ENCODE measurements around the gene ESPN.
"Not testable (repeated sequence)": the region's sequence is repeated elsewhere in the genome, so short reads cannot be mapped to it uniquely, and the experiment has no call there.

The ESPN gene

DNA sequence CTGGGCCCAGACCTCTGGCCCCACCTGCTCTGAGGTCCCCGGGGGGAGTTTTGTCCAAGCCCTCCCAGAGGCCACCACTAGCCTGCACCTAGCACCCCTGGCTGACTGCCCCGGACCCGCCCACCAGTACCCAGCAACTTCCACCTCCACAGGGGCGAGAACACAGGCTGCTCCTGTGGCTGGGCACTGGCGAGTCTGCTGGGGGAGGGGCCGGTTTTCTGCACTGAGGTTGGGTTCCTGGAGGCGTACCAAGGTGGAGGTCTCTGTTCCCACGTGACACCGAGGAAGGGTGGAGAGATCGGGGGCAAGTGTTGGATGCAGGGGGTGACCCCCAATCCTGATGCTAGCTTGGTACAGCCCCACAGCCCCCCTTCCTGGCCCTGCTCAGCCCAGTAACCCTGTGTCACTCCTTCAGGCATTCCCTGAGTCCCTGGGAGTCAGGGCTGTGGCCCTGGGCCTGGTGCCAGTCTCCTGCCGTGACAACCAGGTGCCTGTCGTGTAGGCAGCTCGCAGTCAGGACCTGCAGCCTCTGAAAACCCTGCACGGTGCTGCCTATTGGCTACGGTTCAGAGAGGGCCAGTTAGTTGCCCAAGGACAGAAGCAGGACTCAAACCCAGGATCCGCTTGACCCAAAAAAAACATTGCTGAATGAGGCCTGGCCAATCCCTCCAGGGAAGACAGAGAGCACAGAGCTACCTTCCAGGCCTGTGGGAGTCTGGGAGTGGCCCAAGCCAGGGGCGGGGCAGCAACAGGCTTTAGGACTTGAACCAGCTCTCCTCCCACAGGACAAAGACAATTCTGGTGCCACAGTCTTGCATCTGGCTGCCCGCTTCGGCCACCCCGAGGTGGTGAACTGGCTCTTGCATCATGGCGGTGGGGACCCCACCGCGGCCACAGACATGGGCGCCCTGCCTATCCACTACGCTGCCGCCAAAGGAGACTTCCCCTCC is 3.1 kb downstream of the ESPN start:
- DNase-seq (ENCODE audit: low spot score) = no peak

- not testable (repeated sequence) for DNase-seq (ENCODE audit: low spot score)
Measured at GRCh38 chr1:6428453-6428852, 3.9 kb downstream of the ESPN start.

DNA sequence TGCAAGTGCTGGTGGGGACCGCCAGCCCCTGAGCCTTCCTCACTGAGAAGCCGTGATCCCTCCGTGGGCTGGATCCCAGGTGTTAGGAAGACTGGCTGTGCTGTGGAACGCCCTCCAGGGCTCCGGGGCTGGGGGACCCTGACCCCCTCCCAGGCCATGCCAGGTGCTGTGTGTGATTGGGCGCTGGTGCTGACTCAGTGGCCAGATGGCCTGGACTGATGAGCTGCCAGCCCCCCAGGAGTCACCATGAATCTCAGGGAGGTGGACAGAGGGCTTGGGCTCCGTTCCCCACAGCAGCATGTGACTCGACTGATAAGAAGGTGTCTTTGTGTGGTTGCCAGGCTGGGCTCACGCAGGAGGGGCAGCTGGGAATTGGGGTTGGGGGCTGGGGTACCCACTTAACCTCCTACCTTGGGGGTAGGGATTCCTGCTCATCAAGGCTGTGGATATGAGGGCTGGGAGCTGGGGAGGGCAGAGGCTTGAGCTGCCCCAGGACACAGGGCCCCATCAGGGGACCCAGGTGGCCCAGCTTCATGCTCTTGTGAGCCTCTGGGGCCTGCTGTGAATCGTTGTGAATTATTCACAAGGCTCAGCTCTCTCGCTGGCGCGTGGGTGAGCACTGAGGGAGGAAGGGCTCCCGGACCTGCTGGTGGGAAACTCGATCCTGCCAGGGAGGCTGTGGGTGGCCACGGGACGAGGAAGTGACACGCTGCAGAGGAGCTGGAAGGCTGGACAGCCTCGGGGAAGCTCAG is 5.3 kb downstream of the ESPN start:
- DNase-seq (ENCODE audit: low spot score) = not testable (repeated sequence)

DNA sequence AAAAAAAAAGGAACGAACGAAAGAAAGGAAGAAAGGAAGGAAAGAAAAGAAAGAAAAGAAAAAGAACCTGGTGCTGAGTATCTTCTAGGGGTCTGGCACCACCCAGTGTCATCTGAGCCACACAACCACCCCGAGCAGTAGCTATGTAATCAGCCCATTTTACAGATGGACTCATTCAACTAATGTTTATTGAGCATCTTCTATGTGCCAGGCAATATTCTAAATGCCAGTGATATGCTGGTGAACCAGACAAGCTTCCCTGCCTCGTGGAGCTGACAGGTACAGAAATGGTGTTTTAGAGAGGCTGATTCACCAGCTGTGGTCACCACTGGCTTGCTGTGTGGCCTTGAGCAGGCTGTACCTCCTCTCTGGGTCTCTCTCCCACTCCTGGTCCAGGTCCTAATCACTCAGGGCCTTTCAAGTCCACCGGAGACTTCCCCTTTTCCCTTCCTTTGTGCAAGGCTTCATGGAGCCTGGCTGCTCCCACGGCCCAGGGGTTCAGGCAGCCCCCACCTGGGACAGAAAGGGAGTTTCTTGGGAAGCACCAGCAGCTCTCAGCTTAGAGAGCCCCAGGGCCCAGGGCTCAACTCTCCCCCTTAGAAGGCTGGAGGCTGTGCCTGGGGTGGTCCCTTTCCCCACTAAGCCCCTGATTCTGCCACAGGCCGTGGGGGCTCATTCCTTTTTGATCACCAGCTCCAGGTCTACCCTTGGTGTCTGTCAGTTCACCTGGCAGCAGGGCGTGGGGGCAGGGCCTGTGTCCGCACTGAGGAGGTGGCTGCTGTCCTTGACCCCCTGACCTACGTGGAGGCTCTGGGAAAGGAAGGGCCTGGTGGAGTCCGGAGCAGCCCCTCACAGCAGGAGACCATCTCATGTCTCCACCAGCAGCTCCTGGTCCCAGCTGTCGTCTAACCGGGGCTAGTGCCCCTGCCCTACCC is 7.3 kb downstream of the ESPN start:
- DNase-seq (ENCODE audit: low spot score) = not testable (repeated sequence)

DNA sequence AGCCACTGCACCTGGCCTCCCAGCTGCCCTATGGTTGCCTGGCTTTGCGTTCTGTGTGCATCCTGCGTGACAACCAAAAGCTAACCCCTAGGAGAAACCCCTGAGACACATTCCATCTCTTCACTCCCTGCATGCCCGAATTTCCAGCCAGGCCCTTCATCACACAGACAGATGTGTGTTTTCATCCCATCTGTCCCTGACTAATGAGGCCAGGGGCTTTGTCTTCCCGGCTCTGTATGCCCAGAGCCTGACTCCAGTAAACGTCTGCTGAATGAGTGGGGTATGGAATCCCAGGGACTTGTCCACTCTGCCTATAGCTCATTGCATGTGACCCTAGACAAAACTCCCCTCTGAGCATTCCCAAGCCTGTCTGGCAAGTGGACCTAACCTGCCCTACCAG is 9.6 kb downstream of the ESPN start:
- DNase-seq (ENCODE audit: low spot score) = no peak

- DNase-seq (ENCODE audit: low spot score) = no peak
Measured at GRCh38 chr1:6435129-6435528, 10.6 kb downstream of the ESPN start.

- DNase-seq (ENCODE audit: low spot score) = no peak
Measured at GRCh38 chr1:6435547-6435946, 11.0 kb downstream of the ESPN start.

- not testable (repeated sequence) for DNase-seq (ENCODE audit: low spot score)
Measured at GRCh38 chr1:6436277-6436676, 11.7 kb downstream of the ESPN start.

- DNase-seq (ENCODE audit: low spot score) = peak; percentile 62
Measured at GRCh38 chr1:6437012-6437700, 12.6 kb downstream of the ESPN start.

DNA sequence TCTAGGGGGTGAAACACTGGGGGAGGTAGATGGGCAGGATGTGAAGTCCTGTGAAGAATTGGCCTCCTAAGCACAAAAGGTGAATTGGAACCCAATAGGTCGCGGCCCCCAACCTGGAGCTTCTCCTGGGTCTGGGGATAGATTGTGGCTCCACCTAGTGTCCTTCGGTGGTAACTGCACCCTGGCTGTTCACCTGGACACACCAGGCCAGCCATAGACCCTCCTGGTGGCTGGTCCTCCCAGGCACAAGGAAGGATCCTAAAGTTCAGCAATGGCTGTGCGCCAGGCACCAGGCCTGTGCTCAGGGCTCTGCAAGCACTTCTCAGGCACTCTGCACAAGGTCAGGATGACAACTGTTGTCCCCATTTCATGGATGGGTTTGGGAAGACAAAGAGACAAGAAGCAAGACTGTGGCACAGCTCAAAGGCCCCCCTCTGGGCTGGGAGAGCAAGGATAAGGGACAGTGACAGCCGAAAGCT is 13.5 kb downstream of the ESPN start:
- peak; percentile 81 for DNase-seq (ENCODE audit: low spot score)

- peak; percentile 70 for DNase-seq (ENCODE audit: low spot score)
Measured at GRCh38 chr1:6440198-6441126, 15.9 kb downstream of the ESPN start.

DNA sequence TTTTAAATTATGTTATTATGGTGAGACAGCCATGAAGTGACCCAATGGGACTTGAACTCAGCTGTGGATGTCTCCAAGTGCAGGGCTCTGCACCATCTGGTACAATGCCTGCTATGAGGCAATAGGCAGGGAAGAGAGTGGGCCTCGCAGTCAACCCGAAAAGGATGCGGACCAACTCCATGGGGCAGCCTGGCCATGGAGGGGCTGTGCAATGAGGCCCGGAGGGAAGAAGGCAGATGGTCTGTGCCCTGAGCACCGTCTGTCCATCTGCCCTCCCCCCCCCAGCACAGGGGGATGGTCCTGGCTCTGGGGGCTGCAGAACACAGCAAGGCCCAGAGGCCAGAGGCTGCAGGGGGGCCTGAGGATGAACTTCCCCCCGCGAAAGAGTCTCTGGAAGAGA is 17.0 kb downstream of the ESPN start:
- DNase-seq (ENCODE audit: low spot score) = no peak

GRCh38 chr1:6443339-6444115 is 19.0 kb downstream of the ESPN start:
- DNase-seq (ENCODE audit: low spot score) = no peak

GRCh38 chr1:6444377-6444776 is 19.8 kb downstream of the ESPN start:
- no peak for DNase-seq (ENCODE audit: low spot score)

GRCh38 chr1:6445062-6445763 is 20.6 kb downstream of the ESPN start:
- DNase-seq (ENCODE audit: low spot score) = no peak

DNA sequence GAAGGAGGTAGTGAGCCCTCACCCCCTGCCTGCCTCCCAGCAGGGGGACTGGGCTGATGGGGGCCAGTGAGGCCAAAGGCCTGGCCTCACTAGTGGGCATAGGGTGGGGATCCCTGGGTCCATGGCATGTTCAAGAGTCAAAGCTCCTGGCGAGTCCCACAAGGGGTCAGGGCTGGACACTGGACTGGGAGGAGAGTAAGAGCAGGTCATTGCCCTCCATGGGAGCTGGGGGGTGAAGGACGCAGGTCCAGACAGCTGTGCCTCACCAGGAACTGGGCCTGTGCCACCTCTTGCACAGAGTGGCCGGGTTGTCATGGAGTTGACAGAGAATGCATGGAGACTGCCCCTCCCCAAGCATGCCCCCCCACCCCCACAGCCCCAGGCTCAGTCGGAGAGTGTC is 21.4 kb downstream of the ESPN start:
- DNase-seq (ENCODE audit: low spot score) = not testable (repeated sequence)

DNA sequence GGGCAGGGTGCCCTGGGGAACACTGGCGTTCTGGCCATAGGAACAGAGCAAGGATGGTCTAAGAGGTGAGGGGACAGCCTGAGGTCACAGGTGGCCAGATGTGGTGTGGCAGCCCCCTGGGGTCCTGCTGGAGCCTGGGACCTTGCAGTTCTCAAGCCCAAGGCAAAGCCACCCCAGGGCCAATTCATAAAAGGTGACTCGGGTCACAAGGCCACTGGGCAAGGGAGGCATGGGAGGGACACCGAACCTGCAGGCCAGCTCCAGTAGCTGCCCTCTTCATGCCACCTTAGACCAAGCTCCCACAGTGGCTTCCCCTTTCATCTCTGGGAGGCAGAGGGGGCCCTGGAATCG is 22.1 kb downstream of the ESPN start:
- no peak for DNase-seq (ENCODE audit: low spot score)

GRCh38 chr1:6447016-6447817 is 22.6 kb downstream of the ESPN start:
- no peak for DNase-seq (ENCODE audit: low spot score)

Measured in D341Med (cell line).